Muscle layer of duodenum (tissue), 2 donors: ENCODE results near the gene SLC39A11.
"Not testable (repeated sequence)": the region's sequence is repeated elsewhere in the genome, so short reads cannot be mapped to it uniquely, and the experiment has no call there.

ENCODE experiments used
- H3K27ac ChIP-seq: one replicate; pipeline ENCODE4 v1.7.0; 2013; ENCODE audit warnings: mild to moderate bottlenecking, low read length
- H3K27me3 ChIP-seq: one replicate; pipeline ENCODE4 v1.7.0; 2013; ENCODE audit warnings: low read depth, mild to moderate bottlenecking, control low read depth, low read length
- H3K36me3 ChIP-seq, 2 donors: one replicate each; pipeline ENCODE4 v1.7.0; 2013; ENCODE audit warnings: low read length in 2 of 2, control low read depth in 1 of 2, mild to moderate bottlenecking in 1 of 2; ENCODE audit not compliant: insufficient read depth in 2 of 2, control insufficient read depth in 1 of 2
- H3K4me1 ChIP-seq, 2 donors: one replicate each; pipeline ENCODE4 v1.7.0; 2013; ENCODE audit warnings: low read length in 2 of 2, mild to moderate bottlenecking in 2 of 2, control low read depth in 1 of 2, moderate library complexity in 1 of 2; ENCODE audit not compliant: insufficient read depth in 2 of 2, control insufficient read depth in 1 of 2
- H3K4me3 ChIP-seq, 2 donors: one replicate each; pipeline ENCODE4 v1.7.0; 2013; ENCODE audit warnings: low read length in 2 of 2, low read depth in 1 of 2, mild to moderate bottlenecking in 1 of 2
- H3K9me3 ChIP-seq, 2 donors: one replicate each; pipeline ENCODE4 v1.7.0; 2013; ENCODE audit warnings: low read length in 2 of 2, control low read depth in 1 of 2, mild to moderate bottlenecking in 1 of 2; ENCODE audit not compliant: control insufficient read depth in 1 of 2
- donor health status: healthy.

SLC39A11 gene

DNA sequence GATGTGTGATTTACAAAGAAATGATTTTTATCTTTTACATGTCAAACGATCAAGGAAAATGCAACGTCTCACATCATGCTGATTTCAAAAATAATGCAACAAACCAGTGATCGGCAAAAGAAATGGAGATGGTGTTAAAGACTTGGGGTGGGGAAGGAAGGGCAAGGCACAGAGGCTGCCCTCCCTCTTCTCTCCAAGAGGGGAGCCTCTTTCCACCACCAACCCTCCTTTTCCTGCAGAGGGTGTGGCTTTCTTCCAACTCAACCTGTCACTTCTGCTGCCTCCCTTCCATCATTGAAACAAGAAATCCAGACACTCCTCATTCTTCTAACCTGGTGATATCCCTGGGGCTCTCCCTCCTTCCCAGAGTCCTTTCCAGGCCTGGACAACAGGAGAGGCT, 320.8 kb downstream of the SLC39A11 start:
- no peak overlapping the region for H3K27ac ChIP-seq
- H3K9me3 ChIP-seq, result peaks cover 0 to 17% of the 10 kb centered on the region in 2 donors
- peaks cover 0 to 3% of the 10 kb centered on the region in 2 donors for H3K4me1 ChIP-seq
- H3K4me3 ChIP-seq, result no peak overlapping the region
- H3K36me3 ChIP-seq, result peaks cover 0 to 15% of the 10 kb centered on the region in 2 donors
- no peaks in the 10 kb centered on the region for H3K27me3 ChIP-seq

GRCh38 chr17:72766761-72767356, 325.6 kb downstream of the SLC39A11 start:
- no peak overlapping the region for H3K4me3 ChIP-seq
- peaks cover 0 to 17% of the 10 kb centered on the region in 2 donors for H3K9me3 ChIP-seq

DNA sequence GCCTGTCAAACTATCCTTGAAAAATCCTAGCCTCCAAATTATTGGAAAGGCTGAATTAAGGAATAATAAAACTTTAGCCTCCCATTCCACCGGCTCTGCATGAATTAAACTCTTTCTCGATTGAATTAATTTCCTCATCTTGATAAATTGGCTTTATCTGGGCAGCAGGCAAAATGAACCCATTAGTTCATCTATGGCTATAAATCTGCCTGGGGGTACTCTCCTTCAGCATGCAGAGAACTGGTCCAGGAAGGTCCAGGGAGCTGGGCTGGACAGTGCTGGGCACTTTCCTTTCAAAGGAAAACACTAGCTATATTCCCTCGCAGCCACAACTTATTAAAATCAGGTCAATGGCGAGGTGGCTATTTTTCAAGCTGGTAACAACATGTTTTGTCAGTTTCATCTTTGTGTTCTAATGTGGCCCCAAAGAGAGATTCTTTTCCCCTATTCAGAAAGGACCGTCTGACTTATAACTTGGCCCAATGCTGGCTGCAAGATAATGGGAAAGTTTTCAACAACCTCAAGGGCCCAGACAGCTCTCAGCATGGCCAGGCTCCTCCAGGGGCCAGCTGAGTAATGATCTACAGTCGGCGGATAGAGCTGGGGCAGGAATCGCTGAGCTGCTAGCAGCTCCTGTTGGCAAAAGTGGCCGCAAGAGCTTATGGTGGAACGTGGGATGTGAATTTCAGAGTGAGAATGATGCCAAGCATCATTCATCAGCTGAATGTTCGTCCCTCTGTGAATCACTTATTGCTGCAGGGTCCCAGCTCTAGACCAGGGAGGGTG, 326.9 kb downstream of the SLC39A11 start:
- no peak overlapping the region for H3K27ac ChIP-seq

More at GRCh38 chr17:72766761-72767356, 325.6 kb downstream of the SLC39A11 start:
- Histone ChIP-seq H3K36me3 (peaks cover 0 to 15% of the 10 kb centered on the region in 2 donors), H3K4me1 (no peaks in the 10 kb centered on the region), H3K27me3 (no peaks in the 10 kb centered on the region), H3K27ac (no peak overlapping the region)

GRCh38 chr17:72764632-72765041, 327.9 kb downstream of the SLC39A11 start:
- Histone ChIP-seq H3K27ac (no peak overlapping the region), H3K4me3 (no peak overlapping the region), H3K9me3 (peaks cover 0 to 12% of the 10 kb centered on the region in 2 donors), H3K36me3 (peaks cover 0 to 9% of the 10 kb centered on the region in 2 donors), H3K4me1 (no peaks in the 10 kb centered on the region), H3K27me3 (no peaks in the 10 kb centered on the region)

More for the DNA sequence above, 326.9 kb downstream of the SLC39A11 start:
- peaks cover 0 to 15% of the 10 kb centered on the region in 2 donors for H3K9me3 ChIP-seq
- peaks cover 0 to 12% of the 10 kb centered on the region in 2 donors for H3K36me3 ChIP-seq
- H3K27me3 ChIP-seq, result no peaks in the 10 kb centered on the region
- H3K4me1 ChIP-seq, result no peaks in the 10 kb centered on the region
- H3K4me3 ChIP-seq, result no peak overlapping the region

GRCh38 chr17:72763981-72764380, 328.5 kb downstream of the SLC39A11 start:
- Histone ChIP-seq H3K27ac (no peak overlapping the region), H3K27me3 (no peaks in the 10 kb centered on the region), H3K4me3 (no peak overlapping the region), H3K4me1 (no peaks in the 10 kb centered on the region), H3K36me3 (peaks cover 0 to 9% of the 10 kb centered on the region in 2 donors), H3K9me3 (peaks cover 0 to 12% of the 10 kb centered on the region in 2 donors)

DNA sequence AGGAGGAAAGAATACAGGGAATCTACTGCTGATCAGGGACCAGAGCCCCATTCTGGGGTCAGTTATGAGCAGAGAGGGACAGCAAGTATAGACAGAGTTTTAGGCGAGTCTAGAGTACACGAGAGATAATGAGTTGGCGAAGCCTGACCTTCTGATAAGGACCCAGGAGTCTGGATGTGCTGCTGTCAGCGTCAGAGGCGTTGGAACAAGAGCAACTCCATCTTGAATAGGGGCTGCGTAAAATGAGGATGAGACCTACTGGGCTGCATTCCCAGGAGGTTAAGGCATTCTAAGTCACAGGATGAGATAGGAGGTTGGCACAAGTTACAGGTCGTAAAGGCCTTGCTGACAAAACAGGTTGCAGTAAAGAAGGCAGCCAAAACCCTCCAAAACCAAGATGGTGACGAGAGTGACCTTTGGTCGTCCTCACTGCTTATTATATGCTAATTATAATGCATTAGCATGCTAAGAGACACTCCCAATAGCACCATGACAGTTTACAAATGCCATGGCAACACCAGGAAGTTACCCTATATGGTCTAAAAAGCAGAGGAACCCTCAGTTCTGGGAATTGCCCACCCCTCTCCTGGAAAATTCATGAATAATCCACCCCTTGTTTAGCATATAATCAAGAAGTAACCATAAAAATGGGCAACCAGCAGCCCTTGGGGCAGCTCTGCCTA, 330.5 kb downstream of the SLC39A11 start:
- H3K4me3 ChIP-seq, H3K27ac ChIP-seq, H3K36me3 ChIP-seq, H3K4me1 ChIP-seq, H3K27me3 ChIP-seq, H3K9me3 ChIP-seq: not testable (repeated sequence)

- peaks cover under 1% of the 10 kb centered on the region in 2 donors for H3K9me3 ChIP-seq
- H3K36me3 ChIP-seq, result no peaks in the 10 kb centered on the region
- no peaks in the 10 kb centered on the region for H3K4me1 ChIP-seq
- H3K4me3 ChIP-seq, result no peak overlapping the region
- no peak overlapping the region for H3K27ac ChIP-seq
- H3K27me3 ChIP-seq, result no peaks in the 10 kb centered on the region
Measured at GRCh38 chr17:72761431-72761830, 331.1 kb downstream of the SLC39A11 start.

DNA sequence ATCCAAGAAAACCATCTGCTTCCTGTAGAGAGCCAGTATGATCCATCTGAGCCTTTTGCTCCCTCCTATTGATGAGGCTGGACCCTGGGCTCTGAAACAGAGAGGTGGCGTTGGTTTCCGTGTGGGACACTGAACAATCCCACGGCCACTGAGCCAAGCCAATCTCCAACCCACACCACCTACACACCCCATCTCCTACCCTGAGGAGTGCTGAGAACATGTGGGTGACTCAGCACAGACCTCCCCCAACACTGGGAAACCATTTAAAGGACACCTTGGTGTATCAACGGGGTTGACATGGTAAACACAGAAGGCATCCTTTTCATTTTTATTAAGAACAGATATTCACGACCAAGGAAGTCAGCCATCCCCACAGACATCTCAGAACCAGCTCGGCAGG, 332.1 kb downstream of the SLC39A11 start:
- no peaks in the 10 kb centered on the region for H3K27me3 ChIP-seq

DNA sequence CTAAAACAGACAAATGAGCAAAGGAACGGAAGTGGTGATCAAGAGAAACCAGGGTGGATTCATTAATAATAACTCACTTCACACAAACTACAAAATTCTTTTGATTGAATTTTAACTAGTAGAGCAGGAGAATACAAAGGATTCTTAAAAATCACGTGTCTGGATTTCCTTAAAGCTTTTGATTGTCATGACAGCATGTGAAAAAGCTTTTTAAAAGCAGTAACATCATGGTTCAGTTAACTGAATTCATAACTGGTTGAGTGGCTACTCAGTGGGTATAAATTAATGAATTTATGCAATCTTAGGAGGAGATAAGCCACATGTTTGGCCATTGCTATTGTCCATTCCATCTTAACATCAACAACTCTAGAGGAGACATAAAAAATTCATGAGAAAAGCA, 333.2 kb downstream of the SLC39A11 start:
- Histone ChIP-seq H3K4me1 (no peaks in the 10 kb centered on the region), H3K27ac (no peak overlapping the region), H3K9me3 (peaks cover 5% of the 10 kb centered on the region in 2 donors), H3K36me3 (peaks cover 0 to 5% of the 10 kb centered on the region in 2 donors), H3K4me3 (no peak overlapping the region), H3K27me3 (no peaks in the 10 kb centered on the region)

More for the DNA sequence above, 332.1 kb downstream of the SLC39A11 start:
- H3K9me3 ChIP-seq, result peaks cover 5% of the 10 kb centered on the region in 2 donors
- no peak overlapping the region for H3K4me3 ChIP-seq
- peaks cover 0 to 5% of the 10 kb centered on the region in 2 donors for H3K36me3 ChIP-seq
- H3K27ac ChIP-seq, result no peak overlapping the region
- H3K4me1 ChIP-seq, result no peaks in the 10 kb centered on the region

DNA sequence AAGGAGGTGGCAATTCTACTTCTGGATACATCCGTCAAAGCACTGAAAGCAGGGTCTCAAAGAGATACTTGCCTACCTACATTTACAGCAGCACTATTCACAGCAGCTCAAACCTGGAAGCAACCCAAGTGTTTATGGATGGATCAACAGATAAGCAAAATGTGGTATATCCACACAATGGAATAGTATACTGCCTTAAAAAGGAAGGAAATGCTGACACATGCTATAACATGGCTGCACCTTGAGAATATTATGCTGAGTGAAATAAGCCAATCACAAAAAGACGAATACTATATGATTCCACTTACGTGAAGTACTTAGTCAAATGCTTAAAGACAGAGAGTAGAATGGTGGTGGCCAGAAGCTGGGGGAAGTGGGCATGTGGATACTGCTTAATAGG, 336.2 kb downstream of the SLC39A11 start:
- Histone ChIP-seq H3K9me3 (peaks cover 5% of the 10 kb centered on the region in 2 donors), H3K4me3 (no peak overlapping the region), H3K27ac (no peak overlapping the region), H3K27me3 (no peaks in the 10 kb centered on the region), H3K4me1 (no peaks in the 10 kb centered on the region), H3K36me3 (peaks cover 0 to 5% of the 10 kb centered on the region in 2 donors)

DNA sequence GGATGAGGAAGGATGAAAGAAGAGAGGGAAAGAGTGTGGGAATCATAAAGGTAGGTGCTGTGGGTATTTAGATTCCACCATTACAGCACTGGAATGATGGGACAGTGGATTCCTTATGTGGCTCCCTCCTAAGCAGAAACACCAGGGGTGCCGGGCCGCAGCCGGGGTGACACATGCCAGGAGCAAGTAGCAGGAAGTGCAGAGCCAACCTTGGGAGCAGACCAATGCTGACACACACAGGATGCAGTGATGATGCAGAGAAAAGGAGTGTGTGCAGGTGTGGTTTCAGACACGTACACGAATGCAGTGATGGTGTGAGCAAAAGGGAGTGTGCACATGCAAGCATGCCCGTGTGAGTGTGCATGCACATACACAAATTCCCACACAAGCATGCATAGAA, 338.0 kb downstream of the SLC39A11 start:
- peaks cover 5% of the 10 kb centered on the region in 2 donors for H3K9me3 ChIP-seq
- H3K4me1 ChIP-seq, result no peaks in the 10 kb centered on the region
- no peaks in the 10 kb centered on the region for H3K27me3 ChIP-seq
- no peak overlapping the region for H3K4me3 ChIP-seq
- no peak overlapping the region for H3K27ac ChIP-seq
- peaks cover 0 to 5% of the 10 kb centered on the region in 2 donors for H3K36me3 ChIP-seq
